ENCODE results near the gene BCLAF1.

The BCLAF1 gene

GRCh38 chr6:136213012-136213539 lies 76.6 kb downstream of the BCLAF1 start:
- no peak overlapping the region for H3K4me3 ChIP-seq (ENCODE audit: low read length)
- DNase-seq (ENCODE audit: low read depth, low spot score) = no peak

- no peak overlapping the region for H3K4me3 ChIP-seq (ENCODE audit: low read length)
- DNase-seq (ENCODE audit: low read depth, low spot score) = no peak
These were observed 77.0 kb downstream of the BCLAF1 start for GRCh38 chr6:136212608-136213007.

DNA sequence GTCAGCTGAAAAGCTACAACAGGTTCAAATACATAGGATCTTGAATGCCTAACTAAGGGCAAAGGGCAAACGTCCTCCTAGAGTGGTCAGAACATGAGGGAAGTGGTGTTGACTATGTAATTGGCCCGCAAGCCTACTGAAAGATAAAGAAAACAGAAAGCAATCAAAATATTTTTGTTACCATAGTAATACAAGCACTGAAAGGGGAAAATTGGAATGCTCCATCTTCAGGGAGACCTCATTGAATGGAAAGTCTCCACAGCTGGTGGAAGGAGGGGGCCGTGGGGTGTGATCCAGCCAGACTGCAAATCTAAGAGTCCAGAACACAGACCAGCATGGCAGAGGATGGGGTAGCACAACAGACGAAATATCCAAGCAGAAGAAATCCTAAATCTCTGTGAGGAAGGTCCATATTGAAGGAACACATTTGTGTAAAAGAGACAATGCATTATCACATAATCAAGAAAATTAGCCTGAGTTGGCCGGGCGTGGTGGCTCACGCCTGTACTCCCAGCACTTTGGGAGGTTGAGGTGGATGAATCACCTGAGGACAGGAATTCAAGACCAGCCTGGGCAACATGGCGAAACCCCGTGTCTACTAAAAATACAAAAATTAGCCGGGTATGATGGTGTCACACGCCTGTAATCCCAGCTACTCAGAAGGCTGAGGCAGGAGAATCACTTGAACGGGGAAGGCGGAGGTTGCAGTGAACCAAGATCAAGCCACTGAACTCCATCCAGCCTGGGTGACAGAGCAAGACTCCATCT lies 79.1 kb downstream of the BCLAF1 start:
- no peak overlapping the region for H3K4me3 ChIP-seq (ENCODE audit: low read length)
- DNase-seq (ENCODE audit: low read depth, low spot score) = no peak

DNA sequence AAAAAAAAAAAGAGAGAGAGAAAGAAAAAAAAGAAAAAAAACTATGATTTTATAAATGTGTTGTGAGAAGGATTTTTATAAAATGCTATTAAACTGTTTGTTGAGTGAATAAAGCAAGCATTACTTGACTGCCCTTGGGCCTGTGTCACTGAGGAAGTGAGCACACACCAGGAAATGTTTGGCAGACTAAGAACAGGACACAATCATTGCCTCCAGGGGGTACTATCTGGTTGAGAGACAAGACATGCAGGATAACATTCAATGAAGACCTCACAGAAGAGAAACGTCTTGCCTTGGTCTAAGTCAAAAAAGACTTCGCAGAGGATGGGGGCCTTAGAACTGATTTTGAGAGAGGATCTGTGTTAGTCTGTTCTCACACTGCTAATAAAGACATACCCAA lies 80.2 kb downstream of the BCLAF1 start:
- no peak for DNase-seq (ENCODE audit: low read depth, low spot score)
- H3K4me3 ChIP-seq (ENCODE audit: low read length) = no peak overlapping the region

DNA sequence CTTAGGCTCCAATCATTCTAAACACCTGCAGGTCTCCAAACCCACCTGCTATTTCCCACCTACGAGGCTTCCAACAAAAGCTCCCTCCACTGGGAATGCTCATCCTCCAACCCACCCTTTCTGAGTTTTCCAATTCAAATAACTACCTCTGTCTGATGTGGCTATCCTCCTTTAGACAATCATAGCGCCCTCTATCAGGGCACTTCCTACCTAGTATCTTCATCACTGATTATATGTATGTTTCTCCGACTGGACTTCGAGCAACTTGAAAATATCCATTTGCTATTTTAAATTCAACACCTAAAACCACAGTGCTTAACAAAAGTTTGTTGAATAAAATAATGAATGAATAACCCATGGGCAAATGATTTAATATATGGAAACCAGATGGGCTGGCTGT lies 80.9 kb downstream of the BCLAF1 start:
- no peak for DNase-seq (ENCODE audit: low read depth, low spot score)
- H3K4me3 ChIP-seq (ENCODE audit: low read length) = no peak overlapping the region

Data from Jurkat, Clone E6-1 (cell line).